GM10266 (cell line): ENCODE data around the gene GMDS.

Experiments
- DNase-seq: peaks from one replicate; pipeline ENCODE4 v3.0.0; 2012; ENCODE audit errors: extremely low spot score
- TF ChIP-seq, protein P1 (sequence below): IDR thresholded peaks from 2 replicates; pipeline ENCODE4 v1.5.1; 2012; ENCODE audit warnings: mild to moderate bottlenecking, low read depth; ENCODE audit not compliant: control insufficient read depth, insufficient read depth; ENCODE audit errors: missing control alignments

The GMDS gene

DNA sequence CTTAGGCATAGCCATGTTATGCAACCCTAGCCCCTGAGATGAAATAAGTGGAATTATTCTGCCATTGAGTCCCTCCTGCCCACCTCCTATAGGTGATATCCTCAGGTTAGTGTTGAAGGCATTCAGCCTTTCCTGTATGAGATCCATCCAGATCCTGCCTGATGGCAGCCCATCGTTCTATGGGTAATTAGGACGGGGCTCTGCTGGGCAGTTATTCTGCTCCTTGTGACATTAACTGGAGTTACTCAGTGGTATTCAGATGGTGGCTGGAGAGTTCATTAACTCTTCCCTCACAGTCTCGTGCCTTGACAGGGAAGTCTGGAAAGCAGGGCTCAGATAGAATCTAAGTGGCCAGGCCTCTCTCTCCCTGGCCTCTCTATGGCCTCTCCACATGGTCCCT, 9.3 kb upstream of the GMDS start:
- TF ChIP-seq, protein P1, sequence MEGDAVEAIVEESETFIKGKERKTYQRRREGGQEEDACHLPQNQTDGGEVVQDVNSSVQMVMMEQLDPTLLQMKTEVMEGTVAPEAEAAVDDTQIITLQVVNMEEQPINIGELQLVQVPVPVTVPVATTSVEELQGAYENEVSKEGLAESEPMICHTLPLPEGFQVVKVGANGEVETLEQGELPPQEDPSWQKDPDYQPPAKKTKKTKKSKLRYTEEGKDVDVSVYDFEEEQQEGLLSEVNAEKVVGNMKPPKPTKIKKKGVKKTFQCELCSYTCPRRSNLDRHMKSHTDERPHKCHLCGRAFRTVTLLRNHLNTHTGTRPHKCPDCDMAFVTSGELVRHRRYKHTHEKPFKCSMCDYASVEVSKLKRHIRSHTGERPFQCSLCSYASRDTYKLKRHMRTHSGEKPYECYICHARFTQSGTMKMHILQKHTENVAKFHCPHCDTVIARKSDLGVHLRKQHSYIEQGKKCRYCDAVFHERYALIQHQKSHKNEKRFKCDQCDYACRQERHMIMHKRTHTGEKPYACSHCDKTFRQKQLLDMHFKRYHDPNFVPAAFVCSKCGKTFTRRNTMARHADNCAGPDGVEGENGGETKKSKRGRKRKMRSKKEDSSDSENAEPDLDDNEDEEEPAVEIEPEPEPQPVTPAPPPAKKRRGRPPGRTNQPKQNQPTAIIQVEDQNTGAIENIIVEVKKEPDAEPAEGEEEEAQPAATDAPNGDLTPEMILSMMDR = no peak
- DNase-seq = no peak

DNA sequence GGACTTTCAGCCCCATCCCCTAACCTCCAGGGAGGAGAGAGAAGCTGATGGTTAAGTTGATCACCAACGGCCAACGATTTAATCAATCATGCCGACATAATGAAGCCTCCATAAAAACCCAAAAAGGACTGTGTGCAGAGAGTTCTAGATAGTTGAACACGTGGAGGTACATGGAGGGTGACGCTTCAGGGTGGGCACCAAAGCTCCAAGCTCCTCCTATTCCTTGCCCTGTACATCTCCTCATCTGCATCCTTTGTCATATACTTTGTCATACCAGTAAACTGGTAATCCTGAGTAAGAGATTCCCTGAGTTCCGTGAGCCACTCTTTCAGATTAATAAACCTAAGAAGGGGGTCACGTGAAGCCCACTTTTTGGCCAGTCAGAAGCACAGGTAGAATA, 3.7 kb upstream of the GMDS start:
- no peak for DNase-seq
- TF ChIP-seq, protein P1 = no peak

DNA sequence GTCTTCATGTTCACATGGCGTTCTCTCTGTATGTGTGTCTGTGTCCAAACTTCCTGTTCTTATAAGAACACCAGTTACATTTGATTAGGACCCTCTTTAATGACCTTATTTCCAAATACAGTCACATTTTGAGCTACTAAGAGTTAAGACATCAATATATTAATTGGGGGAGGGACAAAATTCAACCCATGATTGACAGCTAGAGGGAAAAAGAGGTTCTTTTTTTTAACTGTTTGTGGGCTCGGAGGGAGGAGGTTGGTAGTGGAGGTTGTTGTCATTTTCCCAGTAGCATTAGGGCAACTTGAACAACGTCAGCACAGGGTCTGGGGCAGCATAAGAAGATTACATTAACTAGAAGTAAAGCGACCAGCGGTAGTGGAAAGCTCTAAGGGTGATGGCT, 2.3 kb upstream of the GMDS start:
- TF ChIP-seq, protein P1 = no peak

DNA sequence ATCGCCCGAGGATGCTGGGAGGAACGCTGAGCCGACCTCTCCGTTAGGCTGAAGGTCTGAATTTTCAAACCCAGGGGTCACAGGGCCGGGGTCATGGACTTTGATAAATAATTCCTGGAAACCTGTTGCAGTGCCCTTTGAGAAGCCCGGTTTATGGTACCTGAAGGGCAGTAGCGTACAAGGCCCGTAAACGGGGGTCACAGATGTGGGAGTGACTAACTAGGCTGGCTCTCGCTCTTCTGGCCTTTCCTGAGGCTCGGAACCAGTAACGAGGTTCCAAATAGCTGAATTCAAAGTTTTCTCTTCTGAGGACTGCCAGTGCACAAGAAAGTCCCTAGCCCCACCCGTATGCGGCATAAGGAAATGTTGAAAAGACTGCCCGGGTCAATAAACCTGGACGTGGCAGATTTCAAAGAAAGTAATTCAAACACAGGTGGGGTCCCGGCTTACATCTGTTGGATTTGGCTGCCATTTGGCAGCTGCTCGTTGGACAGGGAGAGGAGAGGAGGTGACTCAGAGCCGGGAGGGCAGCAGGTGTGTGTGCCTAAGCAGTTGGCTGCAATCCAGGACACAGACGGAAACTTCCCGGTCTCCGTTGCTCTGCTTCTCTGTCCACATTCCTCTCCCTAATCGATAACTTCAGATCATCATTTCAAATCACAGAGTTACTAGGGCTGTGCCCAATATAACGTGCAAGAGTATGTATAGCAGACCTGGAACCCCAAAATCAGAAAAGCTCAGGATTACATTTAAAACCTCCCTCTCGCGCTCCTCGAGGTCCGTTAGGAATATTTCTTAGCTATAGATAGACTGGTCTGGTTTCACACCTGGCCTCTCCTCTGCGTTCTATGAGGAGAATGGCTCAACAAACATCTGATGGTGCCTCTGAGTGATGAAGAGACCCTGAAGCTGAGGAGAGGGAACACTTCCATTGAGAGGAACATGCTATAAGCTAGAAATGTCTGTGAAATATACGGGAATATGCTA, 765 bp upstream of the GMDS start:
- TF ChIP-seq, protein P1 = no peak

More for the DNA sequence above, 2.3 kb upstream of the GMDS start:
- DNase-seq = no peak

DNA sequence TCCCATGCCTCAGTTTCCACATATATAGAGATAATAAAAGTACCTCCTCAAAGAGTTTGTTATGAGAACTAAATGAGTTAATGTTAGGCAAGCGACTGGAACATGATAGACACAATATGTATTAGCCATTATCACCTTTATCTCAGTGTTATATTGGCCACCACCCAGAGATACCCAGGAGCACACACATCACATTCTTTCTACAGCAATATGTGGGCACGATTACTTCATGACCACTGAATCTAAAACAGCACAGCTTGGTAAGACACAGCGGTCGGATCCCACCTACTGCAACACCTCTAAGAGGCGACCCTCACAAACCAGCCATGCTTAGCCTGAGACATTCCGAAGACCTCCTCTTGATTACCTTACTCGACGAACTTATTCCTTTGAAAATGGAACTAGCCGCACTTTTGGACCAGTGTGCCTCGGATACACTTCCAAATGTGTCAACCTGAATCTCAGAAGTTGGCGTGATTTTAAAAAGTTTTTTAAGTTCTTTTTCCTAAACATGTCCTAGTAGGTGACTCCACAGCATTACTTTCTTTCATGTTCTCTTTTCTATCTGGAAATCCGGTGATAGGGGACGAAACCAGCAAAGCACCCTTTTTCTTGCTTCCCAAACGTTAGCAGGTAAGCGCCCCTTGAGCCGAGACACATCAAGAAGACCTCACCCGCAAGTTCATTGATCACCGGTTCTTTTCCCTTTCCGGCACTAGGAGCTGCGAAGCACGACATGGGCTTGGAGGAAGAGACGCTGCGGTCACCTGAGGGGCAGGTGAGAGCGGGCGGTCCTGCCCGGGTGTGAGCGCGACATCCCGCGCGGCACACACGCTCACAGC, 923 bp downstream of the GMDS start:
- peak; percentile 24 for DNase-seq
- TF ChIP-seq, protein P1 = no peak

More for the DNA sequence above, 765 bp upstream of the GMDS start:
- DNase-seq = peak; percentile 39

DNA sequence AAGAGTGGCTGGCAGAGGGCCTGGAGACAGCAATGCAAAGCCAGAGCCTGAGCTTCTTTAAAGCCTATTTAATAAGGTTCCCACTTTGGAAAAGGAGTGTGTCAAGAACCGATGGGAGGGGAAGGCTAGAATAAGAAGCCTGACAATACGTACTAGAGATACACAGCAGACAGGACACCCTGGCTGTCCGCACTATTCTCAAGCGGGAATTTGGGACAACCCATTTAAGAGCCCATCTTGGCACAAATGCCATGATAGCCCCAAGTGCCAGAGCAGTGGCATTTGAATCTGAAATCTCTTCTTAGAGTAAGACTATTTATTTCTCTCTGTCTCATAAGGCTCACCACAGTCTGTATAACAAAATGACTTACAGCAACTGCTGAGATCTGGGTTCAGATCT, 3.1 kb downstream of the GMDS start:
- TF ChIP-seq, protein P1 = no peak
- DNase-seq = no peak

DNA sequence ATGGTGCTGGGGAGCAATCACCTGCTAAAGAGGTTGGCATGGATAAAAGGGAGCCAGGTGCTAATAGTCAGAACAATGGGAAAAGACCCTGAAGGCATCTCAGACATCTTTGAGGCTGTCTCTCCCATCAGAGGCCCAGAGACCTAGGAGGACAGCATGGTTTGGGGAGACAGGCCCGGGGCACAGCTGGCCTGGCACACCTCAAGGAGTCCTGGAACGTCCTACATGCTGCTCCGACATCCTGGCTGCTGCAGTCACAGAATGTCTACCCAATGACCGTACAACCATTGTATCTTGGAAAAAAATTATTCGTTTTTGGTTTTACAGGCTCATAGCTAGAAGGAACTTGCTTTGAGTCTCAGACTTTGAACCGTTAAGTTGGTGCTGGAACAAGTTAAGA, 4.4 kb downstream of the GMDS start:
- DNase-seq = no peak
- TF ChIP-seq, protein P1 = no peak
